Measurements from ENCODE around the gene RAB6C.
"Not testable (repeated sequence)": the region's sequence is repeated elsewhere in the genome, so short reads cannot be mapped to it uniquely, and the experiment has no call there.

DNA sequence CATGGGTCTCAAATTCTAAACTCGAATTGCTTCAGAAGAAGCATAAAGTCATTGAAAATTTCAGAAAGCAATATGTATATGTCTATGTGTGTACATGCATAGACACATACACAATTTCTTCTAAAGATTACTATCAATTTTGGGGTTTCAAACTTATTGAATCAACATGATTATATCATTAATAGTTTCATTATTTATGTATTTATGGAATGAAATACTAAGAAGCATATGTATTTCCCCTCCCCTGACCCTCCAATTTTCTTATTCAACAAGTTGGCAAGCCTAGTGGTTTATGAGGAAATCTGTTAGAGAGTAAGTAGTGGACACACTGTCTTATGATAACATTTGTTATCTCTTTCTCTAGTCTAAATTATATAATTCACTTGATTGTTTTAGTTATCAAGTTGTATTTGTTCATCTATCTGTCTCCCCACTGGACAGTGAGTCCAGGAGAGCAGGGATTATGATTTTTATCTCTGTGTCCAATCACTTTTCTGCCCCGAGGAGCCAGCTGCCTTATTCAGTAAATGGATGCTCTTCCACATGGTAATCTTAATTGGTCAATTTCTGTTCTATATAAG is 17.3 kb downstream of the RAB6C start:
- TF ChIP-seq RARB (CRISPR knock-in tag; IDR thresholded peaks at IDR 0.05); GLIS3 (CRISPR knock-in tag; IDR thresholded peaks at IDR 0.05); ZNF8 (CRISPR knock-in tag; IDR thresholded peaks at IDR 0.05); BACH2 (CRISPR knock-in tag; IDR thresholded peaks at IDR 0.05; ENCODE audit: borderline replicate concordance); ZC3H10 (CRISPR knock-in tag; IDR thresholded peaks at IDR 0.05); SNAI2 (CRISPR knock-in tag; IDR thresholded peaks at IDR 0.05): not testable (repeated sequence)
- TF ChIP-seq, protein P1, sequence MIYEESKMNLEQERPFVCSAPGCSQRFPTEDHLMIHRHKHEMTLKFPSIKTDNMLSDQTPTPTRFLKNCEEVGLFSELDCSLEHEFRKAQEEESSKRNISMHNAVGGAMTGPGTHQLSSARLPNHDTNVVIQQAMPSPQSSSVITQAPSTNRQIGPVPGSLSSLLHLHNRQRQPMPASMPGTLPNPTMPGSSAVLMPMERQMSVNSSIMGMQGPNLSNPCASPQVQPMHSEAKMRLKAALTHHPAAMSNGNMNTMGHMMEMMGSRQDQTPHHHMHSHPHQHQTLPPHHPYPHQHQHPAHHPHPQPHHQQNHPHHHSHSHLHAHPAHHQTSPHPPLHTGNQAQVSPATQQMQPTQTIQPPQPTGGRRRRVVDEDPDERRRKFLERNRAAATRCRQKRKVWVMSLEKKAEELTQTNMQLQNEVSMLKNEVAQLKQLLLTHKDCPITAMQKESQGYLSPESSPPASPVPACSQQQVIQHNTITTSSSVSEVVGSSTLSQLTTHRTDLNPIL (CRISPR knock-in tag; IDR thresholded peaks at IDR 0.05; ENCODE audit: low read depth), result not testable (repeated sequence)
- TF ChIP-seq, protein P2, sequence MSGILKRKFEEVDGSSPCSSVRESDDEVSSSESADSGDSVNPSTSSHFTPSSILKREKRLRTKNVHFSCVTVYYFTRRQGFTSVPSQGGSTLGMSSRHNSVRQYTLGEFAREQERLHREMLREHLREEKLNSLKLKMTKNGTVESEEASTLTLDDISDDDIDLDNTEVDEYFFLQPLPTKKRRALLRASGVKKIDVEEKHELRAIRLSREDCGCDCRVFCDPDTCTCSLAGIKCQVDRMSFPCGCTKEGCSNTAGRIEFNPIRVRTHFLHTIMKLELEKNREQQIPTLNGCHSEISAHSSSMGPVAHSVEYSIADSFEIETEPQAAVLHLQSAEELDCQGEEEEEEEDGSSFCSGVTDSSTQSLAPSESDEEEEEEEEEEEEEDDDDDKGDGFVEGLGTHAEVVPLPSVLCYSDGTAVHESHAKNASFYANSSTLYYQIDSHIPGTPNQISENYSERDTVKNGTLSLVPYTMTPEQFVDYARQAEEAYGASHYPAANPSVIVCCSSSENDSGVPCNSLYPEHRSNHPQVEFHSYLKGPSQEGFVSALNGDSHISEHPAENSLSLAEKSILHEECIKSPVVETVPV (CRISPR knock-in tag; IDR thresholded peaks at IDR 0.05), result not testable (repeated sequence)
- TF ChIP-seq, protein P3, sequence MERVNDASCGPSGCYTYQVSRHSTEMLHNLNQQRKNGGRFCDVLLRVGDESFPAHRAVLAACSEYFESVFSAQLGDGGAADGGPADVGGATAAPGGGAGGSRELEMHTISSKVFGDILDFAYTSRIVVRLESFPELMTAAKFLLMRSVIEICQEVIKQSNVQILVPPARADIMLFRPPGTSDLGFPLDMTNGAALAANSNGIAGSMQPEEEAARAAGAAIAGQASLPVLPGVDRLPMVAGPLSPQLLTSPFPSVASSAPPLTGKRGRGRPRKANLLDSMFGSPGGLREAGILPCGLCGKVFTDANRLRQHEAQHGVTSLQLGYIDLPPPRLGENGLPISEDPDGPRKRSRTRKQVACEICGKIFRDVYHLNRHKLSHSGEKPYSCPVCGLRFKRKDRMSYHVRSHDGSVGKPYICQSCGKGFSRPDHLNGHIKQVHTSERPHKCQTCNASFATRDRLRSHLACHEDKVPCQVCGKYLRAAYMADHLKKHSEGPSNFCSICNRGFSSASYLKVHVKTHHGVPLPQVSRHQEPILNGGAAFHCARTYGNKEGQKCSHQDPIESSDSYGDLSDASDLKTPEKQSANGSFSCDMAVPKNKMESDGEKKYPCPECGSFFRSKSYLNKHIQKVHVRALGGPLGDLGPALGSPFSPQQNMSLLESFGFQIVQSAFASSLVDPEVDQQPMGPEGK (CRISPR knock-in tag; IDR thresholded peaks at IDR 0.05; ENCODE audit: borderline replicate concordance), result not testable (repeated sequence)
